ENCODE measurements around the gene LGR5. TPM values are rescaled to one million over a fixed set of nuclear protein-coding genes. Genes with fewer than 3 reads are reported as not detected.
A peak's percentile ranks its signal among the peaks of the same experiment; 100 is the strongest.

The LGR5 gene
- total RNA-seq, 1 donor from 2014 or later, result 13.8 TPM

- H3K27ac Mint-ChIP-seq (ENCODE audit: unreplicated experiment), result no peak overlapping the region
- no peak overlapping the region for H3K4me3 Mint-ChIP-seq (ENCODE audit: unreplicated experiment)
- H3K27me3 Mint-ChIP-seq (ENCODE audit: low read depth), result no peaks in the 10 kb centered on the region
- no peak for TF ChIP-seq CTCF (IDR thresholded peaks at IDR 0.05)
- H3K36me3 Mint-ChIP-seq (ENCODE audit: low read depth), result peaks cover 65% of the 10 kb centered on the region
- DNase-seq (ENCODE audit: low spot score), result no peak
- H3K4me1 Mint-ChIP-seq (ENCODE audit: low read depth), result peaks cover under 1% of the 10 kb centered on the region
- H3K9me3 Mint-ChIP-seq (ENCODE audit: low read depth), result no peaks in the 10 kb centered on the region
Observed at GRCh38 chr12:71610031-71610795, 170.6 kb downstream of the LGR5 start.

- no peak overlapping the region for H3K4me3 Mint-ChIP-seq (ENCODE audit: unreplicated experiment)
- H3K36me3 Mint-ChIP-seq (ENCODE audit: low read depth), result peaks cover 51% of the 10 kb centered on the region
- no peaks in the 10 kb centered on the region for H3K27me3 Mint-ChIP-seq (ENCODE audit: low read depth)
- no peak overlapping the region for H3K27ac Mint-ChIP-seq (ENCODE audit: unreplicated experiment)
- H3K4me1 Mint-ChIP-seq (ENCODE audit: low read depth), result peaks cover 9% of the 10 kb centered on the region
- no peaks in the 10 kb centered on the region for H3K9me3 Mint-ChIP-seq (ENCODE audit: low read depth)
- TF ChIP-seq CTCF (IDR thresholded peaks at IDR 0.05), result no peak
- DNase-seq (ENCODE audit: low spot score), result no peak
Observed at GRCh38 chr12:71621938-71622337, 182.3 kb downstream of the LGR5 start.

GRCh38 chr12:71625476-71625875 lies 185.9 kb downstream of the LGR5 start:
- Mint-ChIP-seq H3K4me3 (ENCODE audit: unreplicated experiment) (no peak overlapping the region), H3K9me3 (ENCODE audit: low read depth) (no peaks in the 10 kb centered on the region), H3K27ac (ENCODE audit: unreplicated experiment) (no peak overlapping the region), H3K36me3 (ENCODE audit: low read depth) (peaks cover 53% of the 10 kb centered on the region), H3K27me3 (ENCODE audit: low read depth) (no peaks in the 10 kb centered on the region), H3K4me1 (ENCODE audit: low read depth) (peaks cover 10% of the 10 kb centered on the region)
- no peak for DNase-seq (ENCODE audit: low spot score)
- no peak for TF ChIP-seq CTCF (IDR thresholded peaks at IDR 0.05)

- H3K36me3 Mint-ChIP-seq (ENCODE audit: low read depth), result peaks cover 50% of the 10 kb centered on the region
Observed at GRCh38 chr12:71626098-71626497, 186.5 kb downstream of the LGR5 start.

GRCh38 chr12:71626768-71627167 lies 187.2 kb downstream of the LGR5 start:
- Mint-ChIP-seq H3K36me3 (ENCODE audit: low read depth) (peaks cover 45% of the 10 kb centered on the region), H3K27ac (ENCODE audit: unreplicated experiment) (peak overlapping the region; percentile 72)

More at GRCh38 chr12:71626098-71626497, 186.5 kb downstream of the LGR5 start:
- H3K27ac Mint-ChIP-seq (ENCODE audit: unreplicated experiment), result peak overlapping the region; percentile 72
- H3K4me1 Mint-ChIP-seq (ENCODE audit: low read depth), result peaks cover 10% of the 10 kb centered on the region
- no peaks in the 10 kb centered on the region for H3K27me3 Mint-ChIP-seq (ENCODE audit: low read depth)
- no peak for TF ChIP-seq CTCF (IDR thresholded peaks at IDR 0.05)
- H3K9me3 Mint-ChIP-seq (ENCODE audit: low read depth), result no peaks in the 10 kb centered on the region
- H3K4me3 Mint-ChIP-seq (ENCODE audit: unreplicated experiment), result no peak overlapping the region
- no peak for DNase-seq (ENCODE audit: low spot score)

More at GRCh38 chr12:71626768-71627167, 187.2 kb downstream of the LGR5 start:
- no peak for TF ChIP-seq CTCF (IDR thresholded peaks at IDR 0.05)
- H3K4me3 Mint-ChIP-seq (ENCODE audit: unreplicated experiment), result no peak overlapping the region
- H3K4me1 Mint-ChIP-seq (ENCODE audit: low read depth), result peaks cover 10% of the 10 kb centered on the region
- no peaks in the 10 kb centered on the region for H3K27me3 Mint-ChIP-seq (ENCODE audit: low read depth)
- DNase-seq (ENCODE audit: low spot score), result no peak
- no peaks in the 10 kb centered on the region for H3K9me3 Mint-ChIP-seq (ENCODE audit: low read depth)
